ENCODE measurements around the gene WWC2.
"Not testable (repeated sequence)": the region's sequence is repeated elsewhere in the genome, so short reads cannot be mapped to it uniquely, and the experiment has no call there.

DNA sequence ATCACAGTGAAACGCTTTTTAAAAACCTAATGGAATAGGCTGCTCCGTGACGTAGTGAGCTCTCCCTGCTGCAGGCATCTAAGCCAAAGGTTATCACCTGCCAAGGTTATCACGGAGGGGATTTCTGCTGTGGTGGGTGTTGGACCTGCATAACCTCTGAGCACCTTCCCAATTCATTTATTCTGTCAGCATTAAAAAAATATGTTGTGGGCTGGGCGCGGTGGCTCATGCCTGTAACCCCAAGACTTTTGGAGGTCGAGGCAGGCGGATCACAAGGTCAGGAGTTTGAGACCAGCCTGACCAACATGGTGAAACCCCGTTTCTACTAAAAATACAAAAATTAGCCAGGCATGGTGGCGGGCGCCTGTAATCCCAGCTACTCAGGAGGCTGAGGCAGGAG, 225.0 kb downstream of the WWC2 start:
- TF ChIP-seq, protein P1, sequence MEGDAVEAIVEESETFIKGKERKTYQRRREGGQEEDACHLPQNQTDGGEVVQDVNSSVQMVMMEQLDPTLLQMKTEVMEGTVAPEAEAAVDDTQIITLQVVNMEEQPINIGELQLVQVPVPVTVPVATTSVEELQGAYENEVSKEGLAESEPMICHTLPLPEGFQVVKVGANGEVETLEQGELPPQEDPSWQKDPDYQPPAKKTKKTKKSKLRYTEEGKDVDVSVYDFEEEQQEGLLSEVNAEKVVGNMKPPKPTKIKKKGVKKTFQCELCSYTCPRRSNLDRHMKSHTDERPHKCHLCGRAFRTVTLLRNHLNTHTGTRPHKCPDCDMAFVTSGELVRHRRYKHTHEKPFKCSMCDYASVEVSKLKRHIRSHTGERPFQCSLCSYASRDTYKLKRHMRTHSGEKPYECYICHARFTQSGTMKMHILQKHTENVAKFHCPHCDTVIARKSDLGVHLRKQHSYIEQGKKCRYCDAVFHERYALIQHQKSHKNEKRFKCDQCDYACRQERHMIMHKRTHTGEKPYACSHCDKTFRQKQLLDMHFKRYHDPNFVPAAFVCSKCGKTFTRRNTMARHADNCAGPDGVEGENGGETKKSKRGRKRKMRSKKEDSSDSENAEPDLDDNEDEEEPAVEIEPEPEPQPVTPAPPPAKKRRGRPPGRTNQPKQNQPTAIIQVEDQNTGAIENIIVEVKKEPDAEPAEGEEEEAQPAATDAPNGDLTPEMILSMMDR (IDR thresholded peaks at IDR 0.05 in 4 of 5, conservative IDR thresholded peaks at IDR 0.05 in 1 of 5) = not testable (repeated sequence)
- TF ChIP-seq POLR2A (IDR thresholded peaks at IDR 0.05) = not testable (repeated sequence)

Measured in gastrocnemius medialis (tissue), 4 donors.